Measurements from ENCODE around the gene SLAMF8.

Gene SLAMF8

DNA sequence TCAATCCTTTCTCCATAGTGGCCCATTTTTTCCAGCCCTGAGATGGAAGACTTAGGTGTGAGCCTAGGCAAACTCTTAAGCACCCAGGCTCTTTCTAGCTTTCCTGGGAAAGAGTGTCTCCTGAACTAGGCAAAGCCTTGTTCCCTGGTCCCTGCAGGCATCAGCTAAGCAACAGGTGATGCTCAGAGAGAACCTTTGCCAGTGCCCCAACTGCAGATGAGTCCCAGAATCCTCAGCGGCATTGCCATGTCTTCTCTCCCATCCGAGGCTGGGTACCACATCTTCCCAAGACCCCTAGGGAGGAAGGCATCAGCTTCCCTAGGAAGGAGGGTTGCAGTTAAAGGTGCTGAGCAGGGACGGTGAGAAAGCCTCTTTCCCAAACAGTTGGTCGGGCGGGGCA lies 44.0 kb downstream of the SLAMF8 start:
- DNase-seq (ENCODE audit: low read depth in 2 of 2), result no peak

DNA sequence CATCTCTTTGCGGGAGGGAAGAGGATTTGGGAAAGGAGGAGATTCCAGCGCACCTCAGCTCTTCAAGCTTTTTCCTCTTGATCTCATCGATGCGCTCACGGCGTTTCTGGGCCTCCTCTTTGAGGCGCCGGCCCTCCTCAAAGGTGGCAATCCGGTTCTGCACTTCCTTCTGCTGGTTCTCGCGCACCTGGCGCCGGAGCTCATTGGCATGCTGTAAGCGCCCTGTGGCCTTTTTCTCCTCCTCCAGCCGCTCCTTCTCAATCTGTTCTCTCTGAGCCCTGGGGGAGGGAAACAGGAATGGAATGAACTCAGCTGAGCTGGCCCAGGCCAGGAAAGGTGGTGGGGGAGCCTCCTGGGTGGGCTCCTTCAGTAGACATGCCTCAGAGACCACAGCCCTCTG lies 46.2 kb downstream of the SLAMF8 start:
- no peak for DNase-seq (ENCODE audit: low read depth in 2 of 2)

DNA sequence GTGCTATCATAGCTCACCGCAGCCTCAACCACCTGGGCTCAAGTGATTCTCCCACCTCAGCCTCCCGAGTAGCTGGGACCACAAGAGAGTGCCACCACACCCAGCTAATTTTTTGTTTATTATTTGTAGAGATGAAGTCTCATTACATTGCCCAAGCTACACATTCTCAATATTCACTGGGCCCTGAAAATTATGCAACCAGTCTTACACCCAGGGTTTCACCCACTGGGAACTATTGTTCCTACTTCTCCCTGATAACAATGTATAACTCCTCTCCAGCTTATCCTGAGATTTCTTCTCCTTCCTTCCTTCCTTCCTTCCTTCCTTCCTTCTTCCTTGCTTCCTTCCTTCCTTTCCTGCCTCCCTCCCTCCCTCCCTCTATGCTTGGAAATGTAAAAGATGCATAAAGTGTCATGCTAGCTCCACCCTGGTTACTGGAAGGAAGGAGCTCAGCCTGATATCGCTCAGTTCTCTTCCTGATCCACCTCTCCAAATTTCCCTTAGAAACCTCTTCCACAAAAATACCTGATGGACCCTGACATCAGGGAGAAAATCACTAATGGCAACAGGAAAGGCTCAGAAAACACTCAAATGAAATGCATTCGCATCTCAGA lies 47.0 kb downstream of the SLAMF8 start:
- DNase-seq (ENCODE audit: low read depth in 2 of 2), result no peak

DNA sequence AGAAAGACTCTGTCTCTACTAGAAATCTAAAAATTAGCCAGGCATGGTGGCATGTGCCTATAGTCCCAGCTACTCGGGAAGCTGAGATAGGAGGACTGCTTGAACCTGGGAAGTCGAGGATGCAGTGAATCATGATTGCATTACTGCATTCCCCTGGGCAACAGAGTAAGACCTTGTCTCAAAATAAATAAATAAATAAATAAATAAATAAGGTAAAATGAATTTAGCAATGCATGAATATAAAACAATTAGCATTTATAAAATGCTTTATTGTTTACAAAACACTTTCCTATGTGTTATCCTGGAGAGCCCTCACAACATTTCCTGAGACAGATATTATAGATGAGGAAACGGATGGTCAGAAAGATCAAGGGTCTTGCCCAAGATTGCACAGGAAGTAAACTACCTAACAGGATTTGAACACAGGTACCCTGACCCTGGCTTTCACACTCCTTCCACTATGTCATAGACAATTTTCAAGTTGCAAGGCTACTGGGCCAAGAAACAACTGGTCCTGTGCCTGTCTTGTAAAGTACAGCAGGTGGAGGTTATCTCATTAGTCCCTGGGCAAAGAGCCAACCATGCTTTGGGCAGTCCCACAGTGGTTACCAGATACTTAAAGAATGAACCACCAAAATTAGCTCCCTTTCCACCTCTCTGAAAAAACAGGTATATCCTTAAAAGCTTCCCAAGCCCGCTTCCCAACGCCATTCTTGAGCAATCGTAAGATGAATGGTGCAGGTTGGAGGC lies 51.2 kb downstream of the SLAMF8 start:
- no peak for DNase-seq (ENCODE audit: low read depth in 2 of 2)

DNA sequence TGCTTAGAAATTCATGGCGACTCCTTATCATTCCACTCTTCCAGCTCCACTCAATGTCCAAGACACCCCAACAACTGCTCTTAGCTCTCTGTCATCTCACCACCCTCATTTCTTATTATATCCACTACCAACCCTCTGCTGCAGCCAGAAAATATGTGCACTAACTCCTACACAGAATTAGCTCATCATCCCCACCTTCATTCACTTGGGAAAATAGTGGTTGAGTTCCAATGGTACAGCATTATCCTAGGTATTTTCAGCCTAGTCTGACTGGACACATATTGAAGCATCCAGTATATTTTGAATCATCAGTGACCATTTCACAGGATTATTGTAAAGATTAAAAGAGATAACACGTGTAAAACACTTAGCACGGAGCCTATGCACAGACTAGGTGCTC lies 52.5 kb downstream of the SLAMF8 start:
- no peak for DNase-seq (ENCODE audit: low read depth in 2 of 2)

DNA sequence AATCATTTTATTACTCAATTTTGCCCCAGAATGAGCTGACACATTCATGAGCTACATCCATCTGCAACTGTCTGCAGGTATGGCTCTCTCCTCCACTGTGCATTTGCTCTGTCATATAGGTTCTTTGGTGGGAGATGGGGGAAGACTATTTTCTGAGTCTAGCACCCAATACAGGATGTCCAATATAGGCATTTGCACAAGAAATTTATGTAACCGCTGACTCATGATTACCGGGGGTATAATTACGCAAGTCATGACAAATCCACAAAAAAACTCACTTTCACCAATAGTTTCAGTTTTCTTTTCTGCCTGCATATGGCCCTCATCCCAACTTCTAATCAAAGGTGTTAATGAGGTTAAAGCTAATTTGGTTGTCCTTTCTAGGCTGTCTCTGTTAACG lies 53.3 kb downstream of the SLAMF8 start:
- no peak for DNase-seq (ENCODE audit: low read depth in 2 of 2)

DNA sequence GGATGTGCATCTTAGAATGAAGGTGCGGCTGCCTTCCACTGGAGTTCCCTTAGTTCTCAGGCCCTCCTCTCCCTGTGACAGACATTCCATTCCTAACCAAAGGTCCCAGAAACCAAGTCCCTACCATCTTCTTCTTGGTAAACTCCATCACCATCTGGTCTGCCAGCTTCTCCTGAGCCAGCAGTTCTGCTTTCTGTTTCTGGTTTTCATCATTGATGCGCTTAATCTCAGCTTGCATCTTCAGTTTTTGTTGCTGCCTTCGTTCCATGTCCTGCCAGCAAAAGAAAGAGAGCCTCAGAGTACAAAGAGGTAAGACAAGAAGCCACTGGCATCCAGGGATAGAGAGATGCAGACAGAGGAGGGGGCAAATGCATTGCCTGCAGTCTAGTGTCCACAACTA lies 53.8 kb downstream of the SLAMF8 start:
- no peak for DNase-seq (ENCODE audit: low read depth in 2 of 2)

DNA sequence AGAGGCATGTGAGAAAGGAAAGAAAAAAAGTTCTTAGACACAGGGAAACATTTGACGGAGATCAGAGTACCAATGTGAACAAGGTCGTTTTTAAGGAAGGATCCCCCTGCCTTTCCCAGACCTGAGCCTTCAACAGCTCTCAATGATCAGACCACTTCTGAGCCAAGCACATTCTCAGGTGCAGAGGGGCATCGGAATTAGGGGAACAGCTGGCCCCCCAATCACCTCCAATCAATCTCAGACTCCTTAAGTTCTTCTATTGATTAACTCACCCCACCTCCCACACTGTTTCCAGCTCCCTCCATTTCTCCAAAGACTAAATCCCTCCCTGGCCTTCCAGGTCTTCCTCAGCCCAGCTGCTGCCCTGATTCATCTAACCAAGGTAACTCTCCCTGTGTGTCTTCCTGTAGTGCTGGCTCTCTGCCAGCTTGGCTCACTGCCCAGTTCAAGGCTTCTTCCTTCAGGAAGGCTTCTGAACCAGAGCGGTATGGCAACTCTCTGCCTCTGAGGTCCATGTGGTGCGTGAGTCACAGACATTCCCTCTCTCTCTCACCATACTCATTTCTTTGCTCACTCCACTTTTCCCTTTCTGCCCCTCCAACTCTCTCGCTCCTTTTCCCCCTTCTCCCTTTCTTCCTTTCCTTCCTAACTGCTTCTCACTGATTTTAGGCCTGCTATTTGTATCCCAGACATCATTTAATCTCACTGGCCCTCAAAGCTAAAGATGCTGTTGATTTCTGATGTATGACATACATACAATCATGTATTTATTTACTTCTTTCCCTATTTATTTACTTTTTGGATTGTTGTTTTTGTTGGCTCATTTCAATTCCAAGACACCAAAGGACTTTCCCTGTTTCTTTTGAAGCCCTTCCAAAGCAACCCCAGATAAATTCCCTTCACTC lies 55.2 kb downstream of the SLAMF8 start:
- peak; percentile 3 to 8 for DNase-seq (ENCODE audit: low read depth in 2 of 2)

DNA sequence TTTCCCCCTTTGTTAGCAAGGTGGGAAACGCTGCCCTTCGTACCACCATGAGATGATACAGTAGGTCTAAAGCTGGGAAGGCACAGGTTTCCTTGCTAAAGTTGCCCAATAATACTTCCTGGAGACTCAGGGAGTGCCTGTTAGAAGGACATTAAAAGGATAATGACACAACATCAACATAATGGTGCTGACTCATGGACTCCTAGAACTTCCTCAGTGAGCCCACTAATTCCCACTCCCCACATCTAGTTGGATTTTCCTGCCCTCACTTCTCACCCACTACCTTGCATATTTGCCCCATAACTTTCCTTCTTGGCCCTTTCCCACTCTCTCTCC lies 55.8 kb downstream of the SLAMF8 start:
- no peak for DNase-seq (ENCODE audit: low read depth in 2 of 2)

DNA sequence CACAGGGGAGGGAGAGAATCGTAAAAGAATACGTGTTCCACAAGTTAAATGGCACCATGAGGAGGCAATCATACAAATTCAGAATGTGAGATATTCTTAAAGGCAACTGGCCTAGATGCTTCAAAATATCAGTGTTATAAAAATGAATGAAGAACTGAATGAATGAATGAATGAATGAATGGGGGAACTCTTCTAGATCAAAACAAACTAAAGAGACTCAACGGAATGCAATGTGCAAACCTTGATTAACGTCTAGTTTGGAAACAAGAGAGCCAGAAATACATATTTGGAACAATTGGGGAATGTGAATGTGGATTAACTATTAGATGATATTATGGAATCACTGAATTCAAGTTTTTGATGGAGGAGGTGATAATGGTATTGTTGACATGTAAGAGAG lies 56.5 kb downstream of the SLAMF8 start:
- no peak for DNase-seq (ENCODE audit: low read depth in 2 of 2)

DNA sequence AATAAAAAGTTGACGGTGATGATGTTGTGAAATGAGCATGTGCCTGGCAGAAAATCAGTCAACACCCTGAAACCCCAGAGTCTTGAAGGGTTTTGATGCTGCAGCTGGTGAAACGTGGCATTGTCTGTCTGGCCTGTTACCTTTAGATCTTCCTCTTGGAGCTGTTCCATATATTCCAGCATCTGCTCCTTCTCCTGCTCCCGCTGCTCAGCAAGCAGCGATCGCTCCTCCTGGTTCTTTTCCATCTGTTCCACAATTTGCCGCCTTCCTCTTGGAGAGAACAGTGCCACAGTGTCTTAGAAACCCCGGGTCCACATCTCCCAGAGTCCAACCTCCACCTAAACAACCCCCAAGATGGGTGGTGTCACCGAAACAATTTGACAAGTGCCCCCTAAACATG lies 57.6 kb downstream of the SLAMF8 start:
- DNase-seq (ENCODE audit: low read depth in 2 of 2), result no peak

Data from stimulated activated CD4-positive, alpha-beta T cell treated with anti-CD3 and anti-CD28 coated beads, Interleukin-1b, Interleukin-23, amount 100 ng/mL, for 4 hours (primary cell).